Fibroblast of lung (primary cell): ENCODE data around the gene DNAH9. TPM values are rescaled to one million over a fixed set of nuclear protein-coding genes. Genes with fewer than 3 reads are reported as not detected.

Experiments
- DNase-seq, 2 donors: peaks; one replicate each; pipeline versions ENCODE4 v3.0.0 to v3.0.0-alpha.2; 2010; ENCODE audit warnings: low read depth in 2 of 2
- H2AFZ ChIP-seq: 2 replicates; pipeline ENCODE4 v1.5.1; 2012; ENCODE audit warnings: low read length, control low read depth, inconsistent platforms
- H3K27ac ChIP-seq: 2 replicates; pipeline ENCODE4 v1.5.1; 2011; ENCODE audit warnings: low read length, control low read depth; ENCODE audit not compliant: insufficient read depth
- H3K27me3 ChIP-seq: 2 replicates; pipeline ENCODE4 v1.5.1; 2011; ENCODE audit warnings: mild to moderate bottlenecking, low read length; ENCODE audit not compliant: control insufficient read depth, insufficient read depth
- H3K36me3 ChIP-seq: 2 replicates; pipeline ENCODE4 v1.5.1; 2011; ENCODE audit warnings: low read length; ENCODE audit not compliant: control insufficient read depth, insufficient read depth
- H3K4me1 ChIP-seq: 2 replicates; pipeline ENCODE4 v1.5.1; 2011; ENCODE audit warnings: low read length; ENCODE audit not compliant: control insufficient read depth, insufficient read depth; ENCODE audit errors: extremely low read depth
- H3K4me2 ChIP-seq: 2 replicates; pipeline ENCODE4 v1.5.1; 2011; ENCODE audit warnings: low read length, control low read depth; ENCODE audit not compliant: insufficient read depth; ENCODE audit errors: extremely low read depth
- H3K4me3 ChIP-seq, 4 experiments: fragments of 200-600 bp in 1 of 4; sonication (generic) in 1 of 4; replicated peaks in 1 of 4; 2 replicates each; pipeline ENCODE4 v1.5.1; 2011 to 2016; ENCODE audit warnings: low read length in 4 of 4, low read depth in 3 of 4, mild to moderate bottlenecking in 3 of 4, control low read depth in 2 of 4, inconsistent platforms in 1 of 4, mixed read lengths in 1 of 4; ENCODE audit not compliant: insufficient read depth in 1 of 4; ENCODE audit errors: control extremely low read depth in 1 of 4
- H3K79me2 ChIP-seq: 2 replicates; pipeline ENCODE4 v1.5.1; 2012; ENCODE audit warnings: mild to moderate bottlenecking, low read length, inconsistent platforms; ENCODE audit not compliant: control insufficient read depth, insufficient read depth
- H3K9ac ChIP-seq: 2 replicates; pipeline ENCODE4 v1.5.1; 2011; ENCODE audit warnings: mild to moderate bottlenecking, low read length, control low read depth; ENCODE audit not compliant: insufficient read depth
- H3K9me3 ChIP-seq: 2 replicates; pipeline ENCODE4 v1.5.1; 2012; ENCODE audit warnings: low read depth, low read length; ENCODE audit not compliant: control insufficient read depth, insufficient read depth
- H4K20me1 ChIP-seq: 2 replicates; pipeline ENCODE4 v1.5.1; 2011; ENCODE audit warnings: low read length; ENCODE audit not compliant: control insufficient read depth, insufficient read depth; ENCODE audit errors: extremely low read depth
- CTCF ChIP-seq, 2 donors: IDR thresholded peaks in 1 of 2; conservative IDR thresholded peaks in 1 of 2; 1 replicate in 1 of 2; 2 replicates in 1 of 2; pipeline ENCODE4 v1.5.1; 2011 to 2012; ENCODE audit warnings: low read length in 2 of 2, control low read depth in 1 of 2, inconsistent platforms in 1 of 2, low read depth in 1 of 2, mild to moderate bottlenecking in 1 of 2
- EZH2 ChIP-seq: IDR thresholded peaks from 2 replicates; pipeline ENCODE4 v1.5.1; 2012; ENCODE audit warnings: low read length, control low read depth, mild to moderate bottlenecking; ENCODE audit errors: missing control alignments
- polyA plus RNA-seq, 2 donors: library from polyadenylated mRNA; depleted of rRNA in 1 of 2; stranded (reverse) in 1 of 2; unstranded in 1 of 2; fragments of >200 nt; gene quantifications; 2 replicates each; pipeline ENCODE4 v1.2.1, GENCODE V29; 2011 to 2012; ENCODE audit warnings: missing spikeins in 1 of 2
- total RNA-seq: library from RNA; depleted of rRNA; stranded (reverse); fragments of >200 nt; gene quantifications from 2 replicates; pipeline ENCODE4 v1.2.1, GENCODE V29; 2014

DNAH9 gene
- total and polyA plus RNA-seq, 2 donors (not counting 1 experiment from before 2014, with no cell fraction given), result not detected

GRCh38 chr17:11719203-11719602 is 120.9 kb downstream of the DNAH9 start:
- Histone ChIP-seq H3K4me3 (no peak overlapping the region), H2AFZ (no peak overlapping the region), H3K9me3 (no peaks in the 10 kb centered on the region), H3K79me2 (no peaks in the 10 kb centered on the region), H3K4me2 (no peak overlapping the region), H4K20me1 (no peaks in the 10 kb centered on the region), H3K4me1 (no peaks in the 10 kb centered on the region), H3K27me3 (no peaks in the 10 kb centered on the region), H3K9ac (no peak overlapping the region), H3K27ac (no peak overlapping the region), H3K36me3 (no peaks in the 10 kb centered on the region)
- no peak for DNase-seq
- TF ChIP-seq CTCF (conservative IDR thresholded peaks at IDR 0.05 in 1 of 2, IDR thresholded peaks at IDR 0.05 in 1 of 2; ENCODE audit: low read depth in 1 of 2, low read length in 2 of 2) (no peak), EZH2 (no peak)

GRCh38 chr17:11719856-11720255 is 121.6 kb downstream of the DNAH9 start:
- Histone ChIP-seq H3K4me2 (no peak overlapping the region), H3K36me3 (no peaks in the 10 kb centered on the region), H3K79me2 (no peaks in the 10 kb centered on the region), H4K20me1 (no peaks in the 10 kb centered on the region), H3K4me1 (no peaks in the 10 kb centered on the region), H3K27me3 (no peaks in the 10 kb centered on the region), H3K4me3 (no peak overlapping the region), H3K9me3 (no peaks in the 10 kb centered on the region), H3K27ac (no peak overlapping the region), H2AFZ (no peak overlapping the region), H3K9ac (no peak overlapping the region)
- no peak for DNase-seq
- TF ChIP-seq EZH2 (no peak), CTCF (conservative IDR thresholded peaks at IDR 0.05 in 1 of 2, IDR thresholded peaks at IDR 0.05 in 1 of 2; ENCODE audit: low read depth in 1 of 2, low read length in 2 of 2) (no peak)

- Histone ChIP-seq H3K4me3 (no peak overlapping the region), H3K27ac (no peak overlapping the region), H3K4me2 (no peak overlapping the region), H3K36me3 (no peaks in the 10 kb centered on the region), H2AFZ (no peak overlapping the region), H4K20me1 (no peaks in the 10 kb centered on the region), H3K9me3 (no peaks in the 10 kb centered on the region), H3K4me1 (no peaks in the 10 kb centered on the region), H3K27me3 (no peaks in the 10 kb centered on the region), H3K79me2 (no peaks in the 10 kb centered on the region), H3K9ac (no peak overlapping the region)
- DNase-seq, result no peak
- TF ChIP-seq CTCF (conservative IDR thresholded peaks at IDR 0.05 in 1 of 2, IDR thresholded peaks at IDR 0.05 in 1 of 2; ENCODE audit: low read depth in 1 of 2, low read length in 2 of 2), result no peak
- no peak for TF ChIP-seq EZH2
These were observed 122.5 kb downstream of the DNAH9 start for GRCh38 chr17:11720816-11721215.
